ENCODE data around the gene CLDN24.

CLDN24 gene

GRCh38 chr4:183335369-183335940, 13.2 kb upstream of the CLDN24 start:
- Histone ChIP-seq H3K27me3 (replicated peaks; ENCODE audit: control insufficient read depth, insufficient read depth, low read length, poor library complexity, severe bottlenecking) (no peaks in the 10 kb centered on the region), H3K9me3 (ENCODE audit: control insufficient read depth, low read length) (no peaks in the 10 kb centered on the region), H3K36me3 (ENCODE audit: control insufficient read depth, insufficient read depth, low read length) (no peaks in the 10 kb centered on the region), H3K4me1 (ENCODE audit: control insufficient read depth, insufficient read depth, low read length, poor library complexity, severe bottlenecking) (no peaks in the 10 kb centered on the region), H3K27ac (ENCODE audit: insufficient read depth, low read length, poor library complexity, severe bottlenecking) (no peak overlapping the region), H3K4me3 (ENCODE audit: insufficient read depth, low read depth, low read length, poor library complexity, severe bottlenecking) (no peak overlapping the region)
- no peak for DNase-seq

- no peak for DNase-seq
- no peak overlapping the region for H3K27ac ChIP-seq (ENCODE audit: insufficient read depth, low read length, poor library complexity, severe bottlenecking)
These were observed 11.8 kb upstream of the CLDN24 start for GRCh38 chr4:183333983-183334382.

GRCh38 chr4:183333202-183333601, 11.0 kb upstream of the CLDN24 start:
- no peak for DNase-seq

More at GRCh38 chr4:183333983-183334382, 11.8 kb upstream of the CLDN24 start:
- Histone ChIP-seq H3K9me3 (ENCODE audit: control insufficient read depth, low read length) (no peaks in the 10 kb centered on the region), H3K4me3 (ENCODE audit: insufficient read depth, low read depth, low read length, poor library complexity, severe bottlenecking) (no peak overlapping the region), H3K27me3 (replicated peaks; ENCODE audit: control insufficient read depth, insufficient read depth, low read length, poor library complexity, severe bottlenecking) (no peaks in the 10 kb centered on the region), H3K36me3 (ENCODE audit: control insufficient read depth, insufficient read depth, low read length) (no peaks in the 10 kb centered on the region), H3K4me1 (ENCODE audit: control insufficient read depth, insufficient read depth, low read length, poor library complexity, severe bottlenecking) (no peaks in the 10 kb centered on the region)

DNA sequence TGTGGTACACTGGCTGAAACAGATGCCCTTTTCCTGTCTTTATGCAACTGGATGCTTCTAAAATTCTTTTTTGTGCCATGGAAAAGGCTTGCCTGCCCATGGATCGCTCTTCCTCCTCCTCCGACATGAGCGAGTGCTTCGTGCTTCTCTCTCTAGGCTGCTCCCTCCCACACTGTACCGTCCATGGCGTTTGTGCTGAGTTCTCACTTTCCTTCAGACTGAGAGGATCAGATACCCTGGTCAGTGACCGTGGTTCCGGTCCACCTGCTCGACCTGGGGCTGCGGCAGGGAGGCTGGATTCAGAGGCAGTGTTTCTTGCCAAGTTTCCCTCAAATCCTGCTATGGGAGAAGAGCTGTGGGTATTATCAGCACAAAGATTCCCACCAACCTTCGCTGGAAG, 10.2 kb upstream of the CLDN24 start:
- Histone ChIP-seq H3K27me3 (replicated peaks; ENCODE audit: control insufficient read depth, insufficient read depth, low read length, poor library complexity, severe bottlenecking) (no peaks in the 10 kb centered on the region), H3K27ac (ENCODE audit: insufficient read depth, low read length, poor library complexity, severe bottlenecking) (no peak overlapping the region), H3K9me3 (ENCODE audit: control insufficient read depth, low read length) (no peaks in the 10 kb centered on the region), H3K36me3 (ENCODE audit: control insufficient read depth, insufficient read depth, low read length) (no peaks in the 10 kb centered on the region), H3K4me1 (ENCODE audit: control insufficient read depth, insufficient read depth, low read length, poor library complexity, severe bottlenecking) (no peaks in the 10 kb centered on the region), H3K4me3 (ENCODE audit: insufficient read depth, low read depth, low read length, poor library complexity, severe bottlenecking) (no peak overlapping the region)
- DNase-seq, result no peak

More at GRCh38 chr4:183333202-183333601, 11.0 kb upstream of the CLDN24 start:
- Histone ChIP-seq H3K4me3 (ENCODE audit: insufficient read depth, low read depth, low read length, poor library complexity, severe bottlenecking) (no peak overlapping the region), H3K9me3 (ENCODE audit: control insufficient read depth, low read length) (no peaks in the 10 kb centered on the region), H3K4me1 (ENCODE audit: control insufficient read depth, insufficient read depth, low read length, poor library complexity, severe bottlenecking) (no peaks in the 10 kb centered on the region), H3K27me3 (replicated peaks; ENCODE audit: control insufficient read depth, insufficient read depth, low read length, poor library complexity, severe bottlenecking) (no peaks in the 10 kb centered on the region), H3K36me3 (ENCODE audit: control insufficient read depth, insufficient read depth, low read length) (no peaks in the 10 kb centered on the region), H3K27ac (ENCODE audit: insufficient read depth, low read length, poor library complexity, severe bottlenecking) (no peak overlapping the region)

DNA sequence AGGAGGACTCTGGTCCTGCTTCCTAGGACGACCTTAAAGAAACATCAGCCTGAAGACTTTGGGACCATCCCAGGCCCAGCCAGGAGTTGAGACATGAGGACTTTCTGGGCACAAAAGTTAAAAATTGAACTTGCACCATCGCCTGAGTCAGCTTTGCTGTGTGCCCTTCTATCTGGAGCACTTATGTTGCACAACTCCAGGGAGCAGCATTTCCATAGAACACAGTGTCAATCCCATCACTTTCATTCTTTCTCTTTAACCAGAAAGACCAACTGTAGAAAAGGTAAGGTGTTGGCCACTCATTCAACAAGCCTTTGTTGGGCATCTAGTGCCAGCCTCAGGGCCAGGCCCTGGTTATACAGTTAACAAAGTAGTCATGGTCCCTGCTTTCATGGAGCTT, 8.6 kb upstream of the CLDN24 start:
- no peak overlapping the region for H3K27ac ChIP-seq (ENCODE audit: insufficient read depth, low read length, poor library complexity, severe bottlenecking)

GRCh38 chr4:183329954-183330742, 7.9 kb upstream of the CLDN24 start:
- Histone ChIP-seq H3K9me3 (ENCODE audit: control insufficient read depth, low read length) (no peaks in the 10 kb centered on the region), H3K36me3 (ENCODE audit: control insufficient read depth, insufficient read depth, low read length) (no peaks in the 10 kb centered on the region), H3K4me1 (ENCODE audit: control insufficient read depth, insufficient read depth, low read length, poor library complexity, severe bottlenecking) (no peaks in the 10 kb centered on the region), H3K27ac (ENCODE audit: insufficient read depth, low read length, poor library complexity, severe bottlenecking) (no peak overlapping the region), H3K27me3 (replicated peaks; ENCODE audit: control insufficient read depth, insufficient read depth, low read length, poor library complexity, severe bottlenecking) (no peaks in the 10 kb centered on the region), H3K4me3 (ENCODE audit: insufficient read depth, low read depth, low read length, poor library complexity, severe bottlenecking) (no peak overlapping the region)
- no peak for DNase-seq

More for the DNA sequence above, 8.6 kb upstream of the CLDN24 start:
- H3K36me3 ChIP-seq (ENCODE audit: control insufficient read depth, insufficient read depth, low read length), result no peaks in the 10 kb centered on the region
- no peaks in the 10 kb centered on the region for H3K4me1 ChIP-seq (ENCODE audit: control insufficient read depth, insufficient read depth, low read length, poor library complexity, severe bottlenecking)
- no peaks in the 10 kb centered on the region for H3K27me3 ChIP-seq (replicated peaks; ENCODE audit: control insufficient read depth, insufficient read depth, low read length, poor library complexity, severe bottlenecking)
- no peak overlapping the region for H3K4me3 ChIP-seq (ENCODE audit: insufficient read depth, low read depth, low read length, poor library complexity, severe bottlenecking)
- no peaks in the 10 kb centered on the region for H3K9me3 ChIP-seq (ENCODE audit: control insufficient read depth, low read length)
- no peak for DNase-seq

DNA sequence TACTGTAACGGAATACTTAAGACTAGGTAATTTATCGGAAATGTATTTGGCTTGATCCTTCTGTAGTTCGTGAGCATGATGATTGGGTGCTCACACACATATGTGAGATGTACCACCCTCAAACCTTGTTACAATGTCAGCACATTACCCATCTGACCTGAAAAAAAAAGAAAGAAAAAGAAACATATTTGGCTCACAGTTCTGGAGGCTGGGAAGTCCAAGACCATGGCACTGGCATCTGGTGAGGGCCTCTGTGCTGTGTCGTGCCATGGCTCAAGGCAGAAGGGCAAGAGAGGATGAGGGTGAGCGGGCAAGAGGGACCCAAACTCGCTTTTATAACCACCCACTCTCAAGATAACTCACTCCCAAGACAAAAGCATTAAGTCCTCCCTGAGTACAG, 7.0 kb upstream of the CLDN24 start:
- H3K9me3 ChIP-seq (ENCODE audit: control insufficient read depth, low read length), result no peaks in the 10 kb centered on the region
- no peaks in the 10 kb centered on the region for H3K4me1 ChIP-seq (ENCODE audit: control insufficient read depth, insufficient read depth, low read length, poor library complexity, severe bottlenecking)
- H3K27me3 ChIP-seq (replicated peaks; ENCODE audit: control insufficient read depth, insufficient read depth, low read length, poor library complexity, severe bottlenecking), result no peaks in the 10 kb centered on the region
- no peak overlapping the region for H3K4me3 ChIP-seq (ENCODE audit: insufficient read depth, low read depth, low read length, poor library complexity, severe bottlenecking)
- no peak overlapping the region for H3K27ac ChIP-seq (ENCODE audit: insufficient read depth, low read length, poor library complexity, severe bottlenecking)
- H3K36me3 ChIP-seq (ENCODE audit: control insufficient read depth, insufficient read depth, low read length), result no peaks in the 10 kb centered on the region
- no peak for DNase-seq

- H3K4me1 ChIP-seq (ENCODE audit: control insufficient read depth, insufficient read depth, low read length, poor library complexity, severe bottlenecking), result no peaks in the 10 kb centered on the region
- no peak for DNase-seq
- H3K9me3 ChIP-seq (ENCODE audit: control insufficient read depth, low read length), result no peaks in the 10 kb centered on the region
These were observed 6.6 kb upstream of the CLDN24 start for GRCh38 chr4:183328832-183329231.

DNA sequence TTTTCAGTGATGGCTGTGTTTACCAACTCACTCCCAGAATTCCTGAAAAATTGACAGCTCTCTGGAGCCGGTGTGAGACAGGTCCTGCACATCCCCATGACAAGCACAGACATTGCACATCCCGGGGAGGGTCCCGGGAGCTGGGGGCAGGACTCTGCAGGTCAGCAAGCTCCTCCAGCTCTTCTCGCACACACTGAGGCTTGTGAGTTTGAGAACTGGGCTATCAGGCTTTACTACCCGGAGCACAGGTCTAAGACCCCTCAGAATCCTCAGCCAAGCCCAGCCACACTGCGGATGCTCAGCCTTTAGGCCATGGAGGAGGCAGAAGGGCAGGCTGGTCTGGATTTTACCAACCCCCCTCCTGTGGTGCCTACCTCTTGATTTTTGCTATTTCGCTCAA, 5.6 kb upstream of the CLDN24 start:
- Histone ChIP-seq H3K9me3 (ENCODE audit: control insufficient read depth, low read length) (no peaks in the 10 kb centered on the region), H3K27ac (ENCODE audit: insufficient read depth, low read length, poor library complexity, severe bottlenecking) (no peak overlapping the region), H3K4me1 (ENCODE audit: control insufficient read depth, insufficient read depth, low read length, poor library complexity, severe bottlenecking) (no peaks in the 10 kb centered on the region), H3K4me3 (ENCODE audit: insufficient read depth, low read depth, low read length, poor library complexity, severe bottlenecking) (no peak overlapping the region), H3K36me3 (ENCODE audit: control insufficient read depth, insufficient read depth, low read length) (no peaks in the 10 kb centered on the region), H3K27me3 (replicated peaks; ENCODE audit: control insufficient read depth, insufficient read depth, low read length, poor library complexity, severe bottlenecking) (no peaks in the 10 kb centered on the region)
- no peak for DNase-seq

More at GRCh38 chr4:183328832-183329231, 6.6 kb upstream of the CLDN24 start:
- H3K4me3 ChIP-seq (ENCODE audit: insufficient read depth, low read depth, low read length, poor library complexity, severe bottlenecking), result no peak overlapping the region
- H3K27me3 ChIP-seq (replicated peaks; ENCODE audit: control insufficient read depth, insufficient read depth, low read length, poor library complexity, severe bottlenecking), result no peaks in the 10 kb centered on the region
- no peak overlapping the region for H3K27ac ChIP-seq (ENCODE audit: insufficient read depth, low read length, poor library complexity, severe bottlenecking)
- H3K36me3 ChIP-seq (ENCODE audit: control insufficient read depth, insufficient read depth, low read length), result no peaks in the 10 kb centered on the region

DNA sequence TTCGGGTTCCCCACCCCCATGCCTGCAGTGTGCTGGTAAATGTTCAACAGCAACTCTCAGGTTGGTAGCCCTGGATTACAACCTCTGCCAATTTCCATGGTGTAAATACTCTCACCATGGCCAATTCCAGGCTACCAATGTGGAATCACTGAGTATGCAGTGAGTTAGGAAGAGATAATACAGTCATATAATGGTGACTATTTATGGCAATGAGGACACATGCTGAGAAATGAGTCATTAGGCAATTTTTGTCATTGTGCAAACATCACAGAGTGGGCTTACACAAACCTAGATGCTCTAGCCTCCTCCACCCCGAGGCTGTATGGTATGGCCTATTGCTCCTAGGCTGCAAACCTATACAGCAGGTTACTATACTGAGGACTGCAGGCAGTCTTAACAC, 4.6 kb upstream of the CLDN24 start:
- H3K4me1 ChIP-seq (ENCODE audit: control insufficient read depth, insufficient read depth, low read length, poor library complexity, severe bottlenecking), result no peaks in the 10 kb centered on the region
- H3K36me3 ChIP-seq (ENCODE audit: control insufficient read depth, insufficient read depth, low read length), result no peaks in the 10 kb centered on the region
- no peaks in the 10 kb centered on the region for H3K27me3 ChIP-seq (replicated peaks; ENCODE audit: control insufficient read depth, insufficient read depth, low read length, poor library complexity, severe bottlenecking)
- no peak for DNase-seq
- H3K9me3 ChIP-seq (ENCODE audit: control insufficient read depth, low read length), result no peaks in the 10 kb centered on the region
- H3K4me3 ChIP-seq (ENCODE audit: insufficient read depth, low read depth, low read length, poor library complexity, severe bottlenecking), result no peak overlapping the region
- no peak overlapping the region for H3K27ac ChIP-seq (ENCODE audit: insufficient read depth, low read length, poor library complexity, severe bottlenecking)

Measured in effector memory CD4-positive, alpha-beta T cell (primary cell).